H9 (cell line): Measurements from ENCODE around the gene PITPNM1. TPM values are rescaled to one million over a fixed set of nuclear protein-coding genes. Genes with fewer than 3 reads are reported as not detected.
A peak's percentile ranks its signal among the peaks of the same experiment; 100 is the strongest.

Experiments used
- DNase-seq: peaks from one replicate; pipeline ENCODE4 v3.0.0-alpha.2; 2017
- H2AFZ ChIP-seq: one replicate; pipeline ENCODE4 v1.6.1; 2013; ENCODE audit warnings: mild to moderate bottlenecking, low read length, control low read depth, moderate library complexity
- H2AK5ac ChIP-seq: 2 replicates; pipeline ENCODE4 v1.6.1; 2013; ENCODE audit warnings: low read length, control low read depth, mixed read lengths; ENCODE audit not compliant: insufficient read length
- H2BK120ac ChIP-seq: one replicate; pipeline ENCODE4 v1.6.1; 2013; ENCODE audit warnings: low read depth, mild to moderate bottlenecking, low read length, control low read depth, inconsistent platforms; ENCODE audit not compliant: poor library complexity, severe bottlenecking
- H2BK12ac ChIP-seq: 2 replicates; pipeline ENCODE4 v1.6.1; 2013; ENCODE audit warnings: low read length, control low read depth, mixed read lengths, low read depth; ENCODE audit not compliant: insufficient read length
- H2BK15ac ChIP-seq: 2 replicates; pipeline ENCODE4 v1.6.1; 2013; ENCODE audit warnings: low read depth, low read length, control low read depth
- H2BK20ac ChIP-seq: one replicate; pipeline ENCODE4 v1.6.1; 2013; ENCODE audit warnings: low read depth, mild to moderate bottlenecking, low read length, control low read depth, inconsistent platforms; ENCODE audit not compliant: poor library complexity, severe bottlenecking
- H2BK5ac ChIP-seq: 2 replicates; pipeline ENCODE4 v1.6.1; 2013; ENCODE audit warnings: low read length, control low read depth, mixed read lengths; ENCODE audit not compliant: insufficient read length
- H3K14ac ChIP-seq: 2 replicates; pipeline ENCODE4 v1.6.1; 2013; ENCODE audit warnings: low read length, control low read depth; ENCODE audit not compliant: insufficient read depth
- H3K18ac ChIP-seq: 2 replicates; pipeline ENCODE4 v1.6.1; 2013; ENCODE audit warnings: low read depth, mild to moderate bottlenecking, mixed read lengths, low read length, control low read depth; ENCODE audit not compliant: insufficient read length
- H3K23ac ChIP-seq: 2 replicates; pipeline ENCODE4 v1.6.1; 2013; ENCODE audit warnings: low read length, control low read depth, mixed read lengths, low read depth; ENCODE audit not compliant: insufficient read length
- H3K23me2 ChIP-seq: 2 replicates; pipeline ENCODE4 v1.6.1; 2013; ENCODE audit warnings: low read depth, mild to moderate bottlenecking, mixed read lengths, low read length, control low read depth; ENCODE audit not compliant: insufficient read length, poor library complexity, severe bottlenecking
- H3K27ac ChIP-seq: 2 replicates; pipeline ENCODE4 v1.5.1; 2013; ENCODE audit warnings: low read length, control low read depth, mixed read lengths, low read depth; ENCODE audit not compliant: insufficient read length
- H3K27me3 ChIP-seq: 2 replicates; pipeline ENCODE4 v1.6.1; 2013; ENCODE audit warnings: low read length, control low read depth, inconsistent platforms; ENCODE audit not compliant: insufficient read depth
- H3K4ac ChIP-seq: 2 replicates; pipeline ENCODE4 v1.6.1; 2013; ENCODE audit warnings: low read depth, mild to moderate bottlenecking, control low read depth, inconsistent platforms, low read length, moderate library complexity
- H3K4me1 ChIP-seq: 2 replicates; pipeline ENCODE4 v1.6.1; 2013; ENCODE audit warnings: low read length, control low read depth, inconsistent platforms; ENCODE audit not compliant: insufficient read depth
- H3K4me2 ChIP-seq: 2 replicates; pipeline ENCODE4 v1.6.1; 2013; ENCODE audit warnings: low read length, control low read depth, mixed read lengths; ENCODE audit not compliant: insufficient read length, insufficient read depth
- H3K56ac ChIP-seq: 2 replicates; pipeline ENCODE4 v1.6.1; 2013; ENCODE audit warnings: low read depth, mild to moderate bottlenecking, mixed read lengths, low read length, control low read depth; ENCODE audit not compliant: insufficient read length
- H3K79me1 ChIP-seq: 2 replicates; pipeline ENCODE4 v1.6.1; 2013; ENCODE audit warnings: low read depth, mild to moderate bottlenecking, moderate library complexity, low read length, control low read depth, inconsistent platforms; ENCODE audit not compliant: insufficient read depth, poor library complexity, severe bottlenecking
- H3K79me2 ChIP-seq: 2 replicates; pipeline ENCODE4 v1.6.1; 2013; ENCODE audit warnings: low read length, control low read depth, inconsistent platforms; ENCODE audit not compliant: insufficient read depth
- H3K9ac ChIP-seq: 2 replicates; pipeline ENCODE4 v1.6.1; 2013; ENCODE audit warnings: low read length, control low read depth, mixed read lengths; ENCODE audit not compliant: insufficient read length; ENCODE audit errors: extremely low read depth
- H3K9me3 ChIP-seq: one replicate; pipeline ENCODE4 v1.6.1; 2013; ENCODE audit warnings: low read depth, low read length, inconsistent platforms; ENCODE audit not compliant: control insufficient read depth
- H3T11ph ChIP-seq: one replicate; pipeline ENCODE4 v1.6.1; 2013; ENCODE audit warnings: mild to moderate bottlenecking, low read length, control low read depth, inconsistent platforms
- H4K20me1 ChIP-seq: one replicate; pipeline ENCODE4 v1.6.1; 2013; ENCODE audit not compliant: control insufficient read depth, insufficient read length, insufficient read depth
- H4K5ac ChIP-seq: 2 replicates; pipeline ENCODE4 v1.6.1; 2013; ENCODE audit warnings: low read depth, mild to moderate bottlenecking, mixed read lengths, low read length, control low read depth; ENCODE audit not compliant: insufficient read length
- H4K8ac ChIP-seq: replicated peaks from 2 replicates; pipeline ENCODE4 v1.6.1; 2013; ENCODE audit warnings: low read length, control low read depth, mixed read lengths, low read depth; ENCODE audit not compliant: insufficient read length
- H4K91ac ChIP-seq: 2 replicates; pipeline ENCODE4 v1.6.1; 2013; ENCODE audit warnings: low read depth, mild to moderate bottlenecking, moderate library complexity, mixed read lengths, low read length, control low read depth; ENCODE audit not compliant: insufficient read length
- H3K27ac Mint-ChIP-seq, 3 experiments: 2 replicates in 2 of 3; 3 replicates in 1 of 3; pipeline ENCODE4 v1.8.0; 2020 to 2021; ENCODE audit warnings: mixed read lengths in 3 of 3, mild to moderate bottlenecking in 1 of 3, moderate library complexity in 1 of 3
- H3K27me3 Mint-ChIP-seq: 2 replicates; pipeline ENCODE4 v1.8.0; 2021; ENCODE audit warnings: low read depth, mild to moderate bottlenecking, moderate library complexity, mixed read lengths
- H3K36me3 Mint-ChIP-seq, 3 experiments: 2 replicates in 2 of 3; 3 replicates in 1 of 3; pipeline ENCODE4 v1.8.0; 2020 to 2021; ENCODE audit warnings: low read depth in 3 of 3, mixed read lengths in 3 of 3; ENCODE audit not compliant: insufficient read depth in 1 of 3
- H3K4me1 Mint-ChIP-seq, 2 experiments: 2 replicates each; pipeline ENCODE4 v1.8.0; 2020; ENCODE audit warnings: mixed read lengths in 2 of 2
- H3K4me3 Mint-ChIP-seq, 2 experiments: 2 replicates in 1 of 2; 3 replicates in 1 of 2; pipeline ENCODE4 v1.8.0; 2020 to 2021; ENCODE audit warnings: mild to moderate bottlenecking in 2 of 2, mixed read lengths in 2 of 2, moderate library complexity in 1 of 2
- H3K9me3 Mint-ChIP-seq, 2 experiments: 2 replicates in 1 of 2; 3 replicates in 1 of 2; pipeline ENCODE4 v1.8.0; 2020; ENCODE audit warnings: mild to moderate bottlenecking in 2 of 2, mixed read lengths in 2 of 2, moderate library complexity in 1 of 2
- CTCF ChIP-seq: fragments of 200-600 bp; sonication (generic); conservative IDR thresholded peaks from 3 replicates; pipeline ENCODE4 v1.8.0; 2021; ENCODE audit warnings: antibody characterized with exemption, mild to moderate bottlenecking
- WGBS: extraction: QIAGEN DNeasy Blood & Tissue Kit; methylation state at CpG from one replicate; pipeline ENCODE4 v1.1.7; 2013; ENCODE audit warnings: missing lambda C conversion rate, low lambda C conversion rate, mixed read lengths; ENCODE audit not compliant: insufficient read length; ENCODE audit errors: extremely low coverage; 5-methylcytosine and 5-hydroxymethylcytosine counted together
- total RNA-seq: library from RNA; stranded (reverse); gene quantifications from 2 replicates; pipeline ENCODE4 v1.2.1, GENCODE V29; 2021

PITPNM1 gene
- total RNA-seq, 1 experiment from 2014 or later: 43.5 TPM

GRCh38 chr11:67504005-67504949, 886 bp downstream of the PITPNM1 start:
- Histone ChIP-seq H3K4ac (no peak overlapping the region), H2BK20ac (no peak overlapping the region), H3K56ac (no peak overlapping the region), H4K5ac (no peak overlapping the region), H2BK12ac (no peak overlapping the region), H4K8ac (no peak overlapping the region), H3K14ac (peak overlapping the region; percentile 54), H3K9me3 (no peaks in the 10 kb centered on the region), H3T11ph (no peak overlapping the region), H3K79me1 (no peaks in the 10 kb centered on the region), H2AFZ (no peak overlapping the region), H4K91ac (no peak overlapping the region), H3K23ac (no peak overlapping the region), H3K9ac (peak overlapping the region; percentile 8), H2BK15ac (no peak overlapping the region), H3K27me3 (no peaks in the 10 kb centered on the region), H3K79me2 (no peaks in the 10 kb centered on the region), H2BK5ac (no peak overlapping the region), H2AK5ac (no peak overlapping the region), H3K23me2 (peaks cover 17% of the 10 kb centered on the region), H3K4me1 (no peaks in the 10 kb centered on the region), H3K18ac (no peak overlapping the region), H4K20me1 (no peaks in the 10 kb centered on the region), H3K27ac (no peak overlapping the region), H3K4me2 (peak overlapping the region; percentile 88), H2BK120ac (no peak overlapping the region)
- Mint-ChIP-seq H3K4me3 (peak overlapping the region; percentile 79 to 92), H3K36me3 (peaks cover 10 to 26% (median 19%) of the 10 kb centered on the region in 3 experiments), H3K9me3 (no peaks in the 10 kb centered on the region; a peak in 1 of 5 replicates), H3K27me3 (peaks cover 10% of the 10 kb centered on the region), H3K27ac (0 out of 7 replicates have a peak overlapping the region, but pooled peaks of 1 of the 3 experiments have one; percentile 70), H3K4me1 (peaks cover 19 to 30% of the 10 kb centered on the region in 2 experiments)
- TF ChIP-seq CTCF: no peak
- no CpG with 5 or more reads among the region's 101 CpGs for WGBS
- no peak for DNase-seq
